Gastrocnemius medialis (tissue), 4 donors: ENCODE measurements around the gene FAM114A1.

Source experiments
- CTCF ChIP-seq, 5 experiments: fragments of 450-650 bp in 3 of 5; fragments of 200-600 bp in 2 of 5; sonication (generic) in 2 of 5; IDR thresholded peaks in 4 of 5; conservative IDR thresholded peaks in 1 of 5; 1 replicate in 4 of 5; 2 replicates in 1 of 5; pipeline ENCODE4 v1.5.1; 2016 to 2019; ENCODE audit warnings: antibody characterized with exemption in 5 of 5, mild to moderate bottlenecking in 3 of 5, moderate library complexity in 3 of 5
- POLR2A ChIP-seq, 2 donors: fragments of 450-650 bp; IDR thresholded peaks; one replicate each; pipeline ENCODE4 v1.6.1; 2017; ENCODE audit warnings: antibody characterized with exemption in 2 of 2, mild to moderate bottlenecking in 2 of 2, moderate library complexity in 2 of 2

- no peak for TF ChIP-seq CTCF (IDR thresholded peaks at IDR 0.05 in 4 of 5, conservative IDR thresholded peaks at IDR 0.05 in 1 of 5)
- TF ChIP-seq POLR2A (IDR thresholded peaks at IDR 0.05), result no peak
Observed at GRCh38 chr4:38923746-38924145, 56.1 kb downstream of the FAM114A1 start.
